Gastroesophageal sphincter (tissue), 3 donors: Measurements from ENCODE around the gene SF3A2.

Experiments used
- CTCF ChIP-seq, 4 experiments: fragments of 200-600 bp in 2 of 4; fragments of 450-650 bp in 2 of 4; sonication (generic) in 1 of 4; IDR thresholded peaks; one replicate each; pipeline ENCODE4 v1.5.1; 2017 to 2019; ENCODE audit warnings: antibody characterized with exemption in 4 of 4, mild to moderate bottlenecking in 2 of 4, moderate library complexity in 2 of 4
- POLR2A ChIP-seq, 2 donors: fragments of 450-650 bp; IDR thresholded peaks; one replicate each; pipeline ENCODE4 v1.6.1; 2017; ENCODE audit warnings: antibody characterized with exemption in 2 of 2, mild to moderate bottlenecking in 2 of 2, moderate library complexity in 1 of 2
- POLR2AphosphoS5 ChIP-seq: sonication (generic); formaldehyde crosslinking; IDR thresholded peaks from one replicate; pipeline ENCODE4 v1.6.1; 2017; ENCODE audit warnings: antibody characterized with exemption

GRCh38 chr19:2234996-2235380 is 1.6 kb upstream of the SF3A2 start:
- TF ChIP-seq CTCF (IDR thresholded peaks at IDR 0.05): no peak
- TF ChIP-seq POLR2A (IDR thresholded peaks at IDR 0.05): no peak
- TF ChIP-seq POLR2AphosphoS5: no peak
